Astrocyte of the cerebellum (primary cell): ENCODE results near the gene CST1.

Experiments
- DNase-seq: peaks from one replicate; pipeline ENCODE4 v3.0.0-alpha.2; 2011; ENCODE audit warnings: low read depth
- H3K4me3 ChIP-seq: 2 replicates; pipeline ENCODE4 v1.5.1; 2011; ENCODE audit warnings: mild to moderate bottlenecking, low read depth, low read length, moderate library complexity
- in situ Hi-C: cut with HindIII; loops from 2 replicates; pipeline ENCODE4 v1.10.0; 2017; ENCODE audit warnings: low sequenced_read_pairs
- TF ChIP-seq, protein P1 (sequence below): IDR thresholded peaks from 2 replicates; pipeline ENCODE4 v1.5.1; 2012; ENCODE audit warnings: low read length, low read depth, moderate library complexity, mild to moderate bottlenecking; ENCODE audit errors: missing control alignments

Gene CST1

DNA sequence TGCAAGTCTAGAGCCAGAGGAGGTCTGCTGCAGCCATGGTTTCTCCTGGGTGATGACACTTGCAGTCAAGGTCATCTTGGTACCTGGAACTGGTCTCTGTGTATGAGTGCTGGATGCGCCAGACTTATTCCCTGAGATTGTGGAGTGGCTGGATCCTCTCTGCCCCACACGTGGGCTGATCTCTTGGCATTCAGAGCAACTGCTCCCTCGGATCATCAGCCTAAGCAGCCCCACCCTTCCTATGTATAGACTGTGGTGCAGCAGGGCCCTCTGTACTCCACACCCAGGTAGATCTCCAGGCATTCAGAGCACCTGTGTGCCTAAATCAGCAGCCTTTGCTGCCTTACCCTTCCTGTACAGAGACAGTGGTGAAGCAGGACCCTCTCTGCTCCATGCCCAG is 49.8 kb downstream of the CST1 start:
- TF ChIP-seq, protein P1, sequence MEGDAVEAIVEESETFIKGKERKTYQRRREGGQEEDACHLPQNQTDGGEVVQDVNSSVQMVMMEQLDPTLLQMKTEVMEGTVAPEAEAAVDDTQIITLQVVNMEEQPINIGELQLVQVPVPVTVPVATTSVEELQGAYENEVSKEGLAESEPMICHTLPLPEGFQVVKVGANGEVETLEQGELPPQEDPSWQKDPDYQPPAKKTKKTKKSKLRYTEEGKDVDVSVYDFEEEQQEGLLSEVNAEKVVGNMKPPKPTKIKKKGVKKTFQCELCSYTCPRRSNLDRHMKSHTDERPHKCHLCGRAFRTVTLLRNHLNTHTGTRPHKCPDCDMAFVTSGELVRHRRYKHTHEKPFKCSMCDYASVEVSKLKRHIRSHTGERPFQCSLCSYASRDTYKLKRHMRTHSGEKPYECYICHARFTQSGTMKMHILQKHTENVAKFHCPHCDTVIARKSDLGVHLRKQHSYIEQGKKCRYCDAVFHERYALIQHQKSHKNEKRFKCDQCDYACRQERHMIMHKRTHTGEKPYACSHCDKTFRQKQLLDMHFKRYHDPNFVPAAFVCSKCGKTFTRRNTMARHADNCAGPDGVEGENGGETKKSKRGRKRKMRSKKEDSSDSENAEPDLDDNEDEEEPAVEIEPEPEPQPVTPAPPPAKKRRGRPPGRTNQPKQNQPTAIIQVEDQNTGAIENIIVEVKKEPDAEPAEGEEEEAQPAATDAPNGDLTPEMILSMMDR: no peak
- H3K4me3 ChIP-seq: no peak overlapping the region
- DNase-seq: no peak
- in situ Hi-C loops: no loop called here

DNA sequence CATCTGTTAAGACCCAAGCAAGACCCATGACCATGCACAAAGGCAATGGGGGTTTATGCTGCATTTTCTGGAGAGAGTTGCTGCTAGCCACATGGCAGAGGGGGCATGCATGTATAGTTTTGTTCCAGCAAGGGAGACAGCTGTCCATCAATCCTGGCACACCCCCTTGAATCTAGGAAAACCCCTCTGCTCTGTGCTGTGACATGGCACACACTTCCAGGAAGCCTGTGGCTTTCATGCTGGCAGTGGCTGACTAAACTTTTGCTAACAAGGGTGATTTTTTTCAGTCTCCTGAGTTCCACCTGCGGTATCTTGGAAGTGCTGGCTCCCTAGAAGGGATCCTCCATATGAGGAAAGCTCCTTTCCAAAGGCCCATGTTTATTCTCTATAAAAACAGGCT is 52.8 kb downstream of the CST1 start:
- in situ Hi-C loops: no loop called here
- DNase-seq: no peak

More for the DNA sequence above, 52.8 kb downstream of the CST1 start:
- no peak overlapping the region for H3K4me3 ChIP-seq
- TF ChIP-seq, protein P1: no peak
